HepG2 (cell line): ENCODE data around the gene NUDT8. TPM values are rescaled to one million over a fixed set of nuclear protein-coding genes. Genes with fewer than 3 reads are reported as not detected.

Experiments used
- ARNT ChIP-seq: fragments of 450-650 bp; IDR thresholded peaks from 2 replicates; pipeline ENCODE4 v1.6.1; 2017
- CBX2 ChIP-seq, 2 experiments: fragments of 200-600 bp in 1 of 2; sonication (generic); formaldehyde crosslinking in 1 of 2; IDR thresholded peaks; 2 replicates each; pipeline versions ENCODE4 v1.7.0 to v1.8.1; 2018 to 2022; ENCODE audit warnings: low read depth in 2 of 2, low read length in 1 of 2, mild to moderate bottlenecking in 1 of 2, missing genetic modification reagents in 1 of 2
- CC2D1A ChIP-seq: sonication (generic); formaldehyde crosslinking; IDR thresholded peaks from 2 replicates; pipeline ENCODE4 v1.8.1; 2023; ENCODE audit warnings: mild to moderate bottlenecking, missing genetic modification reagents
- CENPT ChIP-seq: sonication (generic); formaldehyde crosslinking; IDR thresholded peaks from 2 replicates; pipeline ENCODE4 v1.8.0; 2022; ENCODE audit warnings: low read depth, mild to moderate bottlenecking, moderate library complexity, missing genetic modification reagents
- DPF2 ChIP-seq: sonication (generic); formaldehyde crosslinking; IDR thresholded peaks from 2 replicates; pipeline ENCODE4 v1.4.0; 2020; ENCODE audit warnings: mild to moderate bottlenecking, low read depth, missing genetic modification reagents, borderline replicate concordance
- EZH2 ChIP-seq: conservative IDR thresholded peaks from 2 replicates; pipeline ENCODE4 v1.6.1; 2012; ENCODE audit warnings: mild to moderate bottlenecking, low read depth, low read length, moderate library complexity
- RCOR2 ChIP-seq: IDR thresholded peaks from 2 replicates; pipeline ENCODE4 v1.6.1; 2016; ENCODE audit warnings: missing biosample characterization, missing genetic modification reagents
- TRIM24 ChIP-seq: sonication (generic); formaldehyde crosslinking; IDR thresholded peaks from 2 replicates; pipeline ENCODE4 v1.8.0; 2022; ENCODE audit warnings: mild to moderate bottlenecking, missing genetic modification reagents
- ZKSCAN8 ChIP-seq: IDR thresholded peaks from 2 replicates; pipeline ENCODE4 v1.6.1; 2016; ENCODE audit warnings: borderline replicate concordance, missing genetic modification reagents, missing compliant biosample characterization
- ZMAT3 ChIP-seq: sonication (generic); formaldehyde crosslinking; conservative IDR thresholded peaks from 2 replicates; pipeline ENCODE4 v1.7.0; 2021; ENCODE audit warnings: missing genetic modification reagents
- ZMYM4 ChIP-seq: sonication (generic); formaldehyde crosslinking; IDR thresholded peaks from 2 replicates; pipeline ENCODE4 v1.8.1; 2023; ENCODE audit warnings: mild to moderate bottlenecking, missing genetic modification reagents
- ZNF335 ChIP-seq: sonication (generic); formaldehyde crosslinking; IDR thresholded peaks from 2 replicates; pipeline ENCODE4 v1.4.0; 2020; ENCODE audit warnings: missing genetic modification reagents
- ZNF547 ChIP-seq: sonication (generic); formaldehyde crosslinking; IDR thresholded peaks from 2 replicates; pipeline ENCODE4 v1.5.1; 2020; ENCODE audit warnings: mild to moderate bottlenecking, missing genetic modification reagents
- ZSCAN22 ChIP-seq: sonication (generic); formaldehyde crosslinking; IDR thresholded peaks from 2 replicates; pipeline ENCODE4 v1.4.0; 2020; ENCODE audit warnings: mild to moderate bottlenecking, missing genetic modification reagents
- ZSCAN9 ChIP-seq: IDR thresholded peaks from 2 replicates; pipeline ENCODE4 v1.6.1; 2016; ENCODE audit warnings: borderline replicate concordance
- polyA plus RNA-seq, 8 experiments: library from polyadenylated mRNA; depleted of rRNA in 3 of 8; stranded (reverse) in 7 of 8; unstranded in 1 of 8; fragments of >200 nt; fragmentation: Illumina TruSeq in 4 of 8; extraction: Trizol in 4 of 8; gene quantifications; 2 replicates each; pipeline versions ENCODE4 v1.2.1 to v1.2.3, GENCODE V29; 2011 to 2016; ENCODE audit warnings: low read depth in 4 of 8, missing spikeins in 1 of 8, mixed read lengths in 1 of 8; ENCODE audit not compliant: insufficient read depth in 1 of 8
- total RNA-seq, 5 experiments: library from RNA; depleted of rRNA; stranded (reverse); fragments of >200 nt; fragmentation: Illumina TruSeq; extraction: Trizol; gene quantifications; 2 replicates each; pipeline ENCODE4 v1.2.3, GENCODE V29; 2016; ENCODE audit warnings: low read depth in 1 of 5
- TF ChIP-seq, protein P1 (sequence below): IDR thresholded peaks from 2 replicates; pipeline ENCODE4 v1.6.1; 2012; ENCODE audit warnings: low read depth, low read length, improper control_type of control experiment
- TF ChIP-seq, protein P2 (sequence below): sonication (generic); formaldehyde crosslinking; IDR thresholded peaks from 2 replicates; pipeline ENCODE4 v1.4.0; 2020; ENCODE audit warnings: mild to moderate bottlenecking, missing genetic modification reagents, borderline replicate concordance
- TF ChIP-seq, protein P3 (sequence below): sonication (generic); formaldehyde crosslinking; IDR thresholded peaks from 2 replicates; pipeline ENCODE4 v1.4.0; 2020; ENCODE audit warnings: mild to moderate bottlenecking, missing genetic modification reagents
- TF ChIP-seq, protein P4 (sequence below): sonication (generic); formaldehyde crosslinking; IDR thresholded peaks from 2 replicates; pipeline ENCODE4 v1.8.1; 2023; ENCODE audit warnings: mild to moderate bottlenecking, moderate library complexity, missing genetic modification reagents
- TF ChIP-seq, protein P5 (sequence below): sonication (generic); formaldehyde crosslinking; IDR thresholded peaks from 2 replicates; pipeline ENCODE4 v1.9.0; 2021; ENCODE audit warnings: missing genetic modification reagents, mild to moderate bottlenecking, borderline replicate concordance

NUDT8 gene
- total and polyA plus RNA-seq, 2 of the 13 experiments (the other 11 are each of a cell fraction or from before 2014, with no cell fraction given): 6.7 to 25.8 TPM

GRCh38 chr11:67629386-67630227 is at the start of gene NUDT8 (continued):
- TF ChIP-seq DPF2 (CRISPR knock-in tag) (0 out of 2 replicates have a peak, but pooled peaks have one; percentile 40), CBX2 (IDR thresholded peaks at IDR 0.05; ENCODE audit: low read depth, low read length) (no peak), CBX2 (CRISPR knock-in tag; IDR thresholded peaks at IDR 0.05; ENCODE audit: low read depth) (no peak), ZSCAN22 (peak; percentile 56; the same call in 1 of the 2 replicates), ZNF547 (CRISPR knock-in tag) (peak; percentile 62; the same call in 1 of the 2 replicates), ZMYM4 (CRISPR knock-in tag) (no peak), ZSCAN9 (CRISPR knock-in tag) (peak; percentile 76; the same call in 1 of the 2 replicates), ZMAT3 (CRISPR knock-in tag) (no peak; the same call in 1 of the 2 replicates), TRIM24 (CRISPR knock-in tag) (no peak), CC2D1A (CRISPR knock-in tag) (no peak), EZH2 (no peak), RCOR2 (peak; percentile 69), ZKSCAN8 (CRISPR knock-in tag) (no peak), ZNF335 (CRISPR knock-in tag) (no peak), CENPT (CRISPR knock-in tag) (peak; percentile 86; the same call in 1 of the 2 replicates), ARNT (no peak)
- TF ChIP-seq, protein P1, sequence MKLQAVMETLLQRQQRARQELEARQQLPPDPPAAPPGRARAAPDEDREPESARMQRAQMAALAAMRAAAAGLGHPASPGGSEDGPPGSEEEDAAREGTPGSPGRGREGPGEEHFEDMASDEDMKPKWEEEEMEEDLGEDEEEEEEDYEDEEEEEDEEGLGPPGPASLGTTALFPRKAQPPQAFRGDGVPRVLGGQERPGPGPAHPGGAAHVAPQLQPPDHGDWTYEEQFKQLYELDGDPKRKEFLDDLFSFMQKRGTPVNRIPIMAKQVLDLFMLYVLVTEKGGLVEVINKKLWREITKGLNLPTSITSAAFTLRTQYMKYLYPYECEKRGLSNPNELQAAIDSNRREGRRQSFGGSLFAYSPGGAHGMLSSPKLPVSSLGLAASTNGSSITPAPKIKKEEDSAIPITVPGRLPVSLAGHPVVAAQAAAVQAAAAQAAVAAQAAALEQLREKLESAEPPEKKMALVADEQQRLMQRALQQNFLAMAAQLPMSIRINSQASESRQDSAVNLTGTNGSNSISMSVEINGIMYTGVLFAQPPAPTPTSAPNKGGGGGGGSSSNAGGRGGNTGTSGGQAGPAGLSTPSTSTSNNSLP: no peak
- TF ChIP-seq, protein P2, sequence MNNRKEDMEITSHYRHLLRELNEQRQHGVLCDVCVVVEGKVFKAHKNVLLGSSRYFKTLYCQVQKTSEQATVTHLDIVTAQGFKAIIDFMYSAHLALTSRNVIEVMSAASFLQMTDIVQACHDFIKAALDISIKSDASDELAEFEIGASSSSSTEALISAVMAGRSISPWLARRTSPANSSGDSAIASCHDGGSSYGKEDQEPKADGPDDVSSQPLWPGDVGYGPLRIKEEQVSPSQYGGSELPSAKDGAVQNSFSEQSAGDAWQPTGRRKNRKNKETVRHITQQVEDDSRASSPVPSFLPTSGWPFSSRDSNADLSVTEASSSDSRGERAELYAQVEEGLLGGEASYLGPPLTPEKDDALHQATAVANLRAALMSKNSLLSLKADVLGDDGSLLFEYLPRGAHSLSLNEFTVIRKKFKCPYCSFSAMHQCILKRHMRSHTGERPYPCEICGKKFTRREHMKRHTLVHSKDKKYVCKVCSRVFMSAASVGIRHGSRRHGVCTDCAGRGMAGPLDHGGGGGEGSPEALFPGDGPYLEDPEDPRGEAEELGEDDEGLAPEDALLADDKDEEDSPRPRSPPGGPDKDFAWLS (CRISPR knock-in tag): no peak
- TF ChIP-seq, protein P3, sequence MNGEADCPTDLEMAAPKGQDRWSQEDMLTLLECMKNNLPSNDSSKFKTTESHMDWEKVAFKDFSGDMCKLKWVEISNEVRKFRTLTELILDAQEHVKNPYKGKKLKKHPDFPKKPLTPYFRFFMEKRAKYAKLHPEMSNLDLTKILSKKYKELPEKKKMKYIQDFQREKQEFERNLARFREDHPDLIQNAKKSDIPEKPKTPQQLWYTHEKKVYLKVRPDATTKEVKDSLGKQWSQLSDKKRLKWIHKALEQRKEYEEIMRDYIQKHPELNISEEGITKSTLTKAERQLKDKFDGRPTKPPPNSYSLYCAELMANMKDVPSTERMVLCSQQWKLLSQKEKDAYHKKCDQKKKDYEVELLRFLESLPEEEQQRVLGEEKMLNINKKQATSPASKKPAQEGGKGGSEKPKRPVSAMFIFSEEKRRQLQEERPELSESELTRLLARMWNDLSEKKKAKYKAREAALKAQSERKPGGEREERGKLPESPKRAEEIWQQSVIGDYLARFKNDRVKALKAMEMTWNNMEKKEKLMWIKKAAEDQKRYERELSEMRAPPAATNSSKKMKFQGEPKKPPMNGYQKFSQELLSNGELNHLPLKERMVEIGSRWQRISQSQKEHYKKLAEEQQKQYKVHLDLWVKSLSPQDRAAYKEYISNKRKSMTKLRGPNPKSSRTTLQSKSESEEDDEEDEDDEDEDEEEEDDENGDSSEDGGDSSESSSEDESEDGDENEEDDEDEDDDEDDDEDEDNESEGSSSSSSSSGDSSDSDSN (CRISPR knock-in tag): peak; percentile 68; the same call in 1 of the 2 replicates
- TF ChIP-seq, protein P4, sequence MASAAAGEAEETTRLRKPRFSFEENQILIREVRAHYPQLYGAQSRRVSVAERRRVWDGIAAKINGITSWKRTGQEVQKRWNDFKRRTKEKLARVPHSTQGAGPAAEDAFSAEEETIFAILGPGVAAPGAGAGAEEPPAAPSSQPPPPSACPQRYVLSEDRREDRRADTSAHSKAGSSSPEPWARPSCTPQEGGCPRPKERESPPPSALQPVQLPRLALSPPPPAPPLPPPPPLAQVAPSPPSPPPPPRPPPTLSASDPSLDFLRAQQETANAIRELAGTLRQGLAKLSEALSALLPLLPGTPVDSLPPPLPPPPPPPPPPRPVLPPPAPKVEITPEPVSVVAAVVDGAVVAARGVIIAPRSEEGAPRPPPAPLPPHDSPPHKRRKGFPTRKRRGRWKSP (CRISPR knock-in tag): no peak
- TF ChIP-seq, protein P5, sequence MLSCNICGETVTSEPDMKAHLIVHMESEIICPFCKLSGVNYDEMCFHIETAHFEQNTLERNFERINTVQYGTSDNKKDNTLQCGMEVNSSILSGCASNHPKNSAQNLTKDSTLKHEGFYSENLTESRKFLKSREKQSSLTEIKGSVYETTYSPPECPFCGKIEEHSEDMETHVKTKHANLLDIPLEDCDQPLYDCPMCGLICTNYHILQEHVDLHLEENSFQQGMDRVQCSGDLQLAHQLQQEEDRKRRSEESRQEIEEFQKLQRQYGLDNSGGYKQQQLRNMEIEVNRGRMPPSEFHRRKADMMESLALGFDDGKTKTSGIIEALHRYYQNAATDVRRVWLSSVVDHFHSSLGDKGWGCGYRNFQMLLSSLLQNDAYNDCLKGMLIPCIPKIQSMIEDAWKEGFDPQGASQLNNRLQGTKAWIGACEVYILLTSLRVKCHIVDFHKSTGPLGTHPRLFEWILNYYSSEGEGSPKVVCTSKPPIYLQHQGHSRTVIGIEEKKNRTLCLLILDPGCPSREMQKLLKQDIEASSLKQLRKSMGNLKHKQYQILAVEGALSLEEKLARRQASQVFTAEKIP (CRISPR knock-in tag): no peak
